Immature natural killer cell (primary cell): ENCODE data around the gene BTBD19. TPM values are rescaled to one million over a fixed set of nuclear protein-coding genes. Genes with fewer than 3 reads are reported as not detected.
A peak's percentile ranks its signal among the peaks of the same experiment; 100 is the strongest.

Experiments
- DNase-seq, 3 donors: peaks; one replicate each; pipeline ENCODE4 v3.0.0; 2022; ENCODE audit warnings: mixed read lengths in 1 of 3
- H3K27ac Mint-ChIP-seq, 6 donors: one replicate each; pipeline ENCODE4 v1.8.0; 2020; ENCODE audit warnings: mixed read lengths in 6 of 6, mild to moderate bottlenecking in 5 of 6, inconsistent platforms in 4 of 6, moderate library complexity in 3 of 6
- H3K27me3 Mint-ChIP-seq, 3 donors: one replicate each; pipeline ENCODE4 v1.8.0; 2020 to 2021; ENCODE audit warnings: low read depth in 3 of 3, mild to moderate bottlenecking in 3 of 3, mixed read lengths in 3 of 3, moderate library complexity in 3 of 3, inconsistent platforms in 1 of 3
- H3K36me3 Mint-ChIP-seq, 3 donors: one replicate each; pipeline ENCODE4 v1.8.0; 2020; ENCODE audit warnings: mixed read lengths in 3 of 3, inconsistent platforms in 2 of 3, mild to moderate bottlenecking in 2 of 3
- H3K4me1 Mint-ChIP-seq, 2 donors: one replicate each; pipeline ENCODE4 v1.8.0; 2020; ENCODE audit warnings: inconsistent platforms in 2 of 2, mild to moderate bottlenecking in 2 of 2, mixed read lengths in 2 of 2, moderate library complexity in 1 of 2
- H3K4me3 Mint-ChIP-seq, 5 donors: one replicate each; pipeline ENCODE4 v1.8.0; 2020; ENCODE audit warnings: mild to moderate bottlenecking in 5 of 5, mixed read lengths in 5 of 5, inconsistent platforms in 3 of 5, moderate library complexity in 3 of 5
- H3K9me3 Mint-ChIP-seq, 6 donors: one replicate each; pipeline ENCODE4 v1.8.0; 2020; ENCODE audit warnings: mild to moderate bottlenecking in 6 of 6, mixed read lengths in 6 of 6, inconsistent platforms in 4 of 6, moderate library complexity in 3 of 6
- polyA plus RNA-seq, 3 donors: library from polyadenylated mRNA; unstranded; fragments of 300-500 nt; fragmentation: Illumina TruSeq; gene quantifications; one replicate each; pipeline ENCODE4 v1.2.3, GENCODE V29; 2021

Gene BTBD19
- polyA plus RNA-seq, 3 donors from 2014 or later = 0.38 TPM; not detected in 2

- H3K36me3 Mint-ChIP-seq = no peaks in the 10 kb centered on the region
- H3K4me1 Mint-ChIP-seq = peaks cover 22 to 23% of the 10 kb centered on the region in 2 donors
- peaks cover 2 to 9% (median 4%) of the 10 kb centered on the region in 3 donors for H3K27me3 Mint-ChIP-seq
- no peaks in the 10 kb centered on the region for H3K9me3 Mint-ChIP-seq
- peak overlapping the region; percentile 85 to 99 (median 96) for H3K27ac Mint-ChIP-seq
- H3K4me3 Mint-ChIP-seq = peak overlapping the region; percentile 6 to 98 (median 46)
- DNase-seq = no peak
These were observed 9.6 kb upstream of the BTBD19 start for GRCh38 chr1:44798481-44799365.

GRCh38 chr1:44799770-44800584 lies 8.3 kb upstream of the BTBD19 start, which contains the start of gene PLK3:
PLK3 (plus strand) TSS chr1:44800377; CDS start chr1:44800464, 87 bp downstream.
- H3K4me3 Mint-ChIP-seq = peak within 1 kb of the TSS; percentile 96 to 99 (median 98)
- peaks cover 22 to 23% of the 10 kb centered on the region in 2 donors for H3K4me1 Mint-ChIP-seq
- peak within 1 kb of the TSS; percentile 95 to 99 (median 98) for H3K27ac Mint-ChIP-seq
- H3K27me3 Mint-ChIP-seq = peaks cover 2 to 7% (median 4%) of the 10 kb centered on the region in 3 donors
- no peaks in the 10 kb centered on the region for H3K9me3 Mint-ChIP-seq
- DNase-seq = peak; percentile 96 to 98 (median 98)
- H3K36me3 Mint-ChIP-seq = no peaks in the 10 kb centered on the region

- H3K4me1 Mint-ChIP-seq = peaks cover 22 to 23% of the 10 kb centered on the region in 2 donors
- H3K9me3 Mint-ChIP-seq = no peaks in the 10 kb centered on the region
- H3K4me3 Mint-ChIP-seq = peak overlapping the region; percentile 41 to 81 (median 46)
- H3K27me3 Mint-ChIP-seq = peaks cover 2 to 7% (median 2%) of the 10 kb centered on the region in 3 donors
- DNase-seq = no peak
- H3K27ac Mint-ChIP-seq = peak overlapping the region in 5 of 6 donors; percentile 6 to 66 (median 56)
- peaks cover 0 to 3% (median 0%) of the 10 kb centered on the region in 3 donors for H3K36me3 Mint-ChIP-seq
These were observed 6.6 kb upstream of the BTBD19 start for GRCh38 chr1:44801491-44802305.

GRCh38 chr1:44802306-44803061 lies 5.8 kb upstream of the BTBD19 start:
- DNase-seq = no peak
- H3K4me1 Mint-ChIP-seq = peaks cover 28 to 30% of the 10 kb centered on the region in 2 donors

GRCh38 chr1:44803062-44803311 lies 5.3 kb upstream of the BTBD19 start:
- H3K27me3 Mint-ChIP-seq = peaks cover 2 to 7% (median 2%) of the 10 kb centered on the region in 3 donors
- no peak for DNase-seq
- peaks cover 0 to 3% (median 0%) of the 10 kb centered on the region in 3 donors for H3K36me3 Mint-ChIP-seq
- H3K9me3 Mint-ChIP-seq = no peaks in the 10 kb centered on the region
- no peak overlapping the region for H3K4me3 Mint-ChIP-seq
- H3K27ac Mint-ChIP-seq = peak overlapping the region in 2 of 6 donors; percentile 53 to 58
- H3K4me1 Mint-ChIP-seq = peaks cover 33 to 35% of the 10 kb centered on the region in 2 donors

More at GRCh38 chr1:44802306-44803061, 5.8 kb upstream of the BTBD19 start:
- Mint-ChIP-seq H3K4me3 (peak overlapping the region in 3 of 5 donors; percentile 18 to 46 (median 46)), H3K36me3 (peaks cover 0 to 3% (median 0%) of the 10 kb centered on the region in 3 donors), H3K27ac (peak overlapping the region in 3 of 6 donors; percentile 6 to 58 (median 32)), H3K27me3 (peaks cover 2 to 7% (median 2%) of the 10 kb centered on the region in 3 donors), H3K9me3 (no peaks in the 10 kb centered on the region)

- H3K9me3 Mint-ChIP-seq = no peaks in the 10 kb centered on the region
- peak overlapping the region in 4 of 6 donors; percentile 17 to 58 (median 42) for H3K27ac Mint-ChIP-seq
- H3K36me3 Mint-ChIP-seq = peaks cover 0 to 3% (median 0%) of the 10 kb centered on the region in 3 donors
- peaks cover 2 to 7% (median 2%) of the 10 kb centered on the region in 3 donors for H3K27me3 Mint-ChIP-seq
- DNase-seq = no peak
- no peak overlapping the region for H3K4me3 Mint-ChIP-seq
- peaks cover 31 to 39% of the 10 kb centered on the region in 2 donors for H3K4me1 Mint-ChIP-seq
These were observed 4.8 kb upstream of the BTBD19 start for GRCh38 chr1:44803312-44804095.

GRCh38 chr1:44805311-44806024 lies 2.9 kb upstream of the BTBD19 start:
- H3K9me3 Mint-ChIP-seq = no peaks in the 10 kb centered on the region
- no peak overlapping the region for H3K4me3 Mint-ChIP-seq
- no peak for DNase-seq
- H3K36me3 Mint-ChIP-seq = peaks cover 0 to 3% (median 0%) of the 10 kb centered on the region in 3 donors
- H3K27ac Mint-ChIP-seq = peak overlapping the region in 2 of 6 donors; percentile 70 to 76
- H3K27me3 Mint-ChIP-seq = peaks cover 0 to 7% (median 5%) of the 10 kb centered on the region in 3 donors
- peaks cover 32 to 47% of the 10 kb centered on the region in 2 donors for H3K4me1 Mint-ChIP-seq

- Mint-ChIP-seq H3K4me1 (peaks cover 38 to 48% of the 10 kb centered on the region in 2 donors), H3K4me3 (no peak overlapping the region), H3K27ac (peak overlapping the region in 1 of 6 donors; percentile 97), H3K9me3 (no peaks in the 10 kb centered on the region), H3K27me3 (peaks cover 0 to 7% (median 5%) of the 10 kb centered on the region in 3 donors), H3K36me3 (peaks cover 0 to 3% (median 0%) of the 10 kb centered on the region in 3 donors)
- DNase-seq = no peak
These were observed 2.2 kb upstream of the BTBD19 start for GRCh38 chr1:44806025-44806703.

- Mint-ChIP-seq H3K9me3 (no peaks in the 10 kb centered on the region), H3K27me3 (peaks cover 0 to 7% (median 5%) of the 10 kb centered on the region in 3 donors), H3K4me1 (peaks cover 40 to 49% of the 10 kb centered on the region in 2 donors), H3K27ac (peak within 1 kb of the TSS; percentile 91 to 98 (median 96)), H3K4me3 (peak within 1 kb of the TSS in 4 of 5 donors; percentile 17 to 51 (median 42)), H3K36me3 (peaks cover 0 to 3% (median 0%) of the 10 kb centered on the region in 3 donors)
- DNase-seq = no peak
These were observed 1.5 kb upstream of the BTBD19 start, which contains the start of gene DYNLT4 for GRCh38 chr1:44806704-44807363. DYNLT4 (minus strand) TSS chr1:44807351; CDS start chr1:44806668, 683 bp downstream.

- Mint-ChIP-seq H3K4me1 (peaks cover 35 to 48% of the 10 kb centered on the region in 2 donors), H3K27ac (peak overlapping the region; percentile 91 to 98 (median 96)), H3K27me3 (peaks cover 0 to 7% (median 5%) of the 10 kb centered on the region in 3 donors), H3K9me3 (no peaks in the 10 kb centered on the region), H3K4me3 (peak overlapping the region in 4 of 5 donors; percentile 17 to 51 (median 42)), H3K36me3 (peaks cover 0 to 3% (median 0%) of the 10 kb centered on the region in 3 donors)
- peak; percentile 46 to 61 (median 50) for DNase-seq
These were observed 810 bp upstream of the BTBD19 start for GRCh38 chr1:44807364-44808062.
